HAP-1 (cell line): Measurements from ENCODE around the gene TOMM40.
"Not testable (repeated sequence)": the region's sequence is repeated elsewhere in the genome, so short reads cannot be mapped to it uniquely, and the experiment has no call there.

Experiments used
- DNase-seq, 2 experiments: peaks; one replicate each; pipeline ENCODE4 v3.0.0-alpha.2; 2016 to 2020; ENCODE audit warnings: low spot score in 2 of 2
- H3K27me3 ChIP-seq: fragments of 250-450 bp; sonication (Bioruptor Pico); 2 replicates; pipeline ENCODE4 v1.5.1; 2020; ENCODE audit warnings: low read depth, mild to moderate bottlenecking, moderate library complexity
- H3K36me3 ChIP-seq: fragments of 250-450 bp; sonication (Bioruptor Pico); replicated peaks from 2 replicates; pipeline ENCODE4 v1.5.1; 2020; ENCODE audit warnings: mild to moderate bottlenecking
- H3K4me1 ChIP-seq: fragments of 250-450 bp; sonication (Bioruptor Pico); 2 replicates; pipeline ENCODE4 v1.5.1; 2020; ENCODE audit warnings: mild to moderate bottlenecking
- H3K4me3 ChIP-seq: fragments of 250-450 bp; sonication (Bioruptor Pico); 2 replicates; pipeline ENCODE4 v1.5.1; 2020; ENCODE audit warnings: mild to moderate bottlenecking, moderate library complexity
- H3K9me3 ChIP-seq: fragments of 250-450 bp; sonication (Bioruptor Pico); 2 replicates; pipeline ENCODE4 v1.5.1; 2020; ENCODE audit warnings: mild to moderate bottlenecking, moderate library complexity
- in situ Hi-C: fragments of 300-500 bp; cut with MboI; formaldehyde crosslinking; loops from 3 replicates; pipeline ENCODE4 v1.14.3; 2020; ENCODE audit warnings: low sequenced_read_pairs, inconsistent platforms, mixed read lengths

Gene TOMM40

GRCh38 chr19:44879309-44880065 is 11.6 kb upstream of the TOMM40 start:
- in situ Hi-C loops, result no loop called here
- H3K36me3 ChIP-seq, result peaks cover 58% of the 10 kb centered on the region

GRCh38 chr19:44882063-44882462 is 9.0 kb upstream of the TOMM40 start:
- no peaks in the 10 kb centered on the region for H3K9me3 ChIP-seq
- in situ Hi-C loops, result no loop called here
- no peaks in the 10 kb centered on the region for H3K27me3 ChIP-seq
- DNase-seq, result no peak
- H3K4me1 ChIP-seq, result peaks cover 22% of the 10 kb centered on the region
- H3K4me3 ChIP-seq, result no peak overlapping the region
- peaks cover 45% of the 10 kb centered on the region for H3K36me3 ChIP-seq

More at GRCh38 chr19:44879309-44880065, 11.6 kb upstream of the TOMM40 start:
- no peak for DNase-seq
- Histone ChIP-seq H3K4me1 (peaks cover 22% of the 10 kb centered on the region), H3K4me3 (no peak overlapping the region), H3K9me3 (no peaks in the 10 kb centered on the region), H3K27me3 (no peaks in the 10 kb centered on the region)

GRCh38 chr19:44882619-44883397 is 8.2 kb upstream of the TOMM40 start:
- H3K27me3 ChIP-seq, H3K9me3 ChIP-seq, in situ Hi-C loops: not testable (repeated sequence)
- DNase-seq, result peak; percentile 74 to 98
- peaks cover 22% of the 10 kb centered on the region for H3K4me1 ChIP-seq
- H3K36me3 ChIP-seq, result peaks cover 41% of the 10 kb centered on the region
- 0 out of 2 replicates have a peak overlapping the region, but pooled peaks have one; percentile 4 for H3K4me3 ChIP-seq

- DNase-seq, result peak in 1 of 2 experiments; percentile 17
- H3K27me3 ChIP-seq, result no peaks in the 10 kb centered on the region
- peaks cover 22% of the 10 kb centered on the region for H3K4me1 ChIP-seq
- peaks cover 31% of the 10 kb centered on the region for H3K36me3 ChIP-seq
- no peak overlapping the region for H3K4me3 ChIP-seq
- H3K9me3 ChIP-seq, result no peaks in the 10 kb centered on the region
- in situ Hi-C loops, result no loop called here
Measured at GRCh38 chr19:44883922-44884321, 7.1 kb upstream of the TOMM40 start.

- Histone ChIP-seq H3K36me3 (peaks cover 28% of the 10 kb centered on the region), H3K9me3 (no peaks in the 10 kb centered on the region), H3K4me1 (peaks cover 23% of the 10 kb centered on the region), H3K4me3 (no peak overlapping the region), H3K27me3 (no peaks in the 10 kb centered on the region)
- no peak for DNase-seq
- in situ Hi-C loops, result no loop called here
Measured at GRCh38 chr19:44884566-44884965, 6.5 kb upstream of the TOMM40 start.

GRCh38 chr19:44886141-44886540 is 4.9 kb upstream of the TOMM40 start:
- Histone ChIP-seq H3K4me1 (peaks cover 28% of the 10 kb centered on the region), H3K9me3 (no peaks in the 10 kb centered on the region), H3K36me3 (peaks cover 25% of the 10 kb centered on the region), H3K27me3 (no peaks in the 10 kb centered on the region), H3K4me3 (no peak overlapping the region)
- in situ Hi-C loops, result no loop called here
- no peak for DNase-seq

- Histone ChIP-seq H3K36me3 (peaks cover 37% of the 10 kb centered on the region), H3K4me1 (peaks cover 23% of the 10 kb centered on the region), H3K27me3 (no peaks in the 10 kb centered on the region), H3K4me3 (no peak overlapping the region), H3K9me3 (no peaks in the 10 kb centered on the region)
- no peak for DNase-seq
- in situ Hi-C loops, result no loop called here
Measured at GRCh38 chr19:44887648-44888047, 3.4 kb upstream of the TOMM40 start.

- in situ Hi-C loops, H3K9me3 ChIP-seq, DNase-seq, H3K27me3 ChIP-seq, H3K4me3 ChIP-seq: not testable (repeated sequence)
- Histone ChIP-seq H3K36me3 (peaks cover 42% of the 10 kb centered on the region), H3K4me1 (peaks cover 21% of the 10 kb centered on the region)
Measured at GRCh38 chr19:44888335-44888734, 2.7 kb upstream of the TOMM40 start.

- peaks cover 11% of the 10 kb centered on the region for H3K4me1 ChIP-seq
- no peak for DNase-seq
- H3K36me3 ChIP-seq, result peaks cover 49% of the 10 kb centered on the region
- no peaks in the 10 kb centered on the region for H3K9me3 ChIP-seq
- in situ Hi-C loops, result no loop called here
- peak overlapping the region; percentile 26 for H3K4me3 ChIP-seq
- no peaks in the 10 kb centered on the region for H3K27me3 ChIP-seq
Measured at GRCh38 chr19:44889830-44890365, 1.2 kb upstream of the TOMM40 start.

- DNase-seq, result peak; percentile 100
- Histone ChIP-seq H3K9me3 (no peaks in the 10 kb centered on the region), H3K36me3 (peaks cover 53% of the 10 kb centered on the region), H3K4me3 (peak overlapping the region; percentile 26), H3K27me3 (no peaks in the 10 kb centered on the region), H3K4me1 (peaks cover 11% of the 10 kb centered on the region)
- in situ Hi-C loops, result no loop called here
Measured at GRCh38 chr19:44890366-44891015, 563 bp upstream of the TOMM40 start.

- DNase-seq, result no peak
- Histone ChIP-seq H3K4me3 (peak overlapping the region; percentile 81; the same call in 1 of the 2 replicates), H3K27me3 (no peaks in the 10 kb centered on the region), H3K4me1 (peaks cover 11% of the 10 kb centered on the region), H3K9me3 (no peaks in the 10 kb centered on the region), H3K36me3 (peaks cover 61% of the 10 kb centered on the region)
- in situ Hi-C loops, result no loop called here
Measured at GRCh38 chr19:44892932-44893331, 1.9 kb downstream of the TOMM40 start.

GRCh38 chr19:44893332-44894051 is 2.4 kb downstream of the TOMM40 start:
- peaks cover 64% of the 10 kb centered on the region for H3K36me3 ChIP-seq
- no peaks in the 10 kb centered on the region for H3K27me3 ChIP-seq
- in situ Hi-C loops, result no loop called here
- peaks cover 11% of the 10 kb centered on the region for H3K4me1 ChIP-seq
- no peak overlapping the region for H3K4me3 ChIP-seq
- no peak for DNase-seq
- H3K9me3 ChIP-seq, result no peaks in the 10 kb centered on the region

GRCh38 chr19:44894052-44894400 is 3.0 kb downstream of the TOMM40 start:
- no peak overlapping the region for H3K4me3 ChIP-seq
- H3K9me3 ChIP-seq, result no peaks in the 10 kb centered on the region
- no peak for DNase-seq
- peaks cover 11% of the 10 kb centered on the region for H3K4me1 ChIP-seq
- H3K27me3 ChIP-seq, result no peaks in the 10 kb centered on the region
- H3K36me3 ChIP-seq, result peaks cover 64% of the 10 kb centered on the region
- in situ Hi-C loops, result no loop called here
